Nephron (organoid): ENCODE results near the gene SGF29.
"Not testable (repeated sequence)": the region's sequence is repeated elsewhere in the genome, so short reads cannot be mapped to it uniquely, and the experiment has no call there.

Experiments
- H3K27ac Mint-ChIP-seq, 3 experiments: 2 replicates each; pipeline ENCODE4 v1.8.0; 2020; ENCODE audit warnings: mixed read lengths in 3 of 3, mild to moderate bottlenecking in 2 of 3, moderate library complexity in 1 of 3
- H3K27me3 Mint-ChIP-seq: 2 replicates; pipeline ENCODE4 v1.8.0; 2021; ENCODE audit warnings: low read depth, mild to moderate bottlenecking, moderate library complexity, mixed read lengths
- H3K36me3 Mint-ChIP-seq: 2 replicates; pipeline ENCODE4 v1.8.0; 2020; ENCODE audit warnings: low read depth, mixed read lengths
- H3K4me1 Mint-ChIP-seq: 2 replicates; pipeline ENCODE4 v1.8.0; 2020; ENCODE audit warnings: mixed read lengths
- H3K4me3 Mint-ChIP-seq, 3 experiments: 2 replicates each; pipeline ENCODE4 v1.8.0; 2020; ENCODE audit warnings: mild to moderate bottlenecking in 3 of 3, mixed read lengths in 3 of 3, moderate library complexity in 2 of 3
- H3K9me3 Mint-ChIP-seq: 2 replicates; pipeline ENCODE4 v1.8.0; 2020; ENCODE audit warnings: mixed read lengths
- TF ChIP-seq, protein P1 (sequence below), 3 experiments: fragments of 200-600 bp; sonication (generic); IDR thresholded peaks; one replicate each; pipeline ENCODE4 v1.5.0; 2021; ENCODE audit warnings: antibody characterized with exemption in 3 of 3; ENCODE audit not compliant: unreplicated experiment in 3 of 3

Gene SGF29

DNA sequence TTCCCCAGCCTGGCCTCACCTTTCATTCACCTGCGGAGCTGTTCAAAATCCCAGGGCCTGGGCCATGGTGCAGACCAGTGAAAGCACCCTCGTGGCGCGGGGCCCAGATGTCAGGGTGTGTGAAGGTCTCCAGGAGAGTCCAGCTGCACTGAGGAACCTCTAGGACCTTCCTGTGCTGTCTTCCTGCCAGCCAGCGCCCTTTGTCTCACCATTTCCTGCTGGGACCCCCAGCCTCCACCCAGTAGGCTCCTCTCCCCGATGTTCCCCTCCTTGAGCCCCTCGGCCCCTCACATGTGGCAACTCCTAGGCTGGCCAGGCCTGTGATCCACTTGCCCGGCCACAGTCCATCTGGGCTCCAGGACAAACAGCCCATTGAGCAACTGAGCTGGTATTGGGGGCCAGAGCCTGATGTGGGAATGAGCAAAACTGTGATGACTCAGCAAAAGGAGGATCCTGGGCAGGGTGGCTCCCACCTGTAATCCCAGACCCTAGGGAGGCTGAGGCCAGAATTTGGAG lies 42.5 kb downstream of the SGF29 start:
- peaks cover 15% of the 10 kb centered on the region for H3K36me3 Mint-ChIP-seq
- TF ChIP-seq, protein P1, sequence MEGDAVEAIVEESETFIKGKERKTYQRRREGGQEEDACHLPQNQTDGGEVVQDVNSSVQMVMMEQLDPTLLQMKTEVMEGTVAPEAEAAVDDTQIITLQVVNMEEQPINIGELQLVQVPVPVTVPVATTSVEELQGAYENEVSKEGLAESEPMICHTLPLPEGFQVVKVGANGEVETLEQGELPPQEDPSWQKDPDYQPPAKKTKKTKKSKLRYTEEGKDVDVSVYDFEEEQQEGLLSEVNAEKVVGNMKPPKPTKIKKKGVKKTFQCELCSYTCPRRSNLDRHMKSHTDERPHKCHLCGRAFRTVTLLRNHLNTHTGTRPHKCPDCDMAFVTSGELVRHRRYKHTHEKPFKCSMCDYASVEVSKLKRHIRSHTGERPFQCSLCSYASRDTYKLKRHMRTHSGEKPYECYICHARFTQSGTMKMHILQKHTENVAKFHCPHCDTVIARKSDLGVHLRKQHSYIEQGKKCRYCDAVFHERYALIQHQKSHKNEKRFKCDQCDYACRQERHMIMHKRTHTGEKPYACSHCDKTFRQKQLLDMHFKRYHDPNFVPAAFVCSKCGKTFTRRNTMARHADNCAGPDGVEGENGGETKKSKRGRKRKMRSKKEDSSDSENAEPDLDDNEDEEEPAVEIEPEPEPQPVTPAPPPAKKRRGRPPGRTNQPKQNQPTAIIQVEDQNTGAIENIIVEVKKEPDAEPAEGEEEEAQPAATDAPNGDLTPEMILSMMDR (IDR thresholded peaks at IDR 0.05; ENCODE audit: unreplicated experiment in 3 of 3), result no peak
- H3K4me1 Mint-ChIP-seq, result peaks cover 10% of the 10 kb centered on the region
- H3K4me3 Mint-ChIP-seq, result peak overlapping the region in 1 of 3 experiments; percentile 68
- no peaks in the 10 kb centered on the region for H3K9me3 Mint-ChIP-seq
- peak overlapping the region in 1 of 3 experiments; percentile 16 for H3K27ac Mint-ChIP-seq
- no peaks in the 10 kb centered on the region for H3K27me3 Mint-ChIP-seq

DNA sequence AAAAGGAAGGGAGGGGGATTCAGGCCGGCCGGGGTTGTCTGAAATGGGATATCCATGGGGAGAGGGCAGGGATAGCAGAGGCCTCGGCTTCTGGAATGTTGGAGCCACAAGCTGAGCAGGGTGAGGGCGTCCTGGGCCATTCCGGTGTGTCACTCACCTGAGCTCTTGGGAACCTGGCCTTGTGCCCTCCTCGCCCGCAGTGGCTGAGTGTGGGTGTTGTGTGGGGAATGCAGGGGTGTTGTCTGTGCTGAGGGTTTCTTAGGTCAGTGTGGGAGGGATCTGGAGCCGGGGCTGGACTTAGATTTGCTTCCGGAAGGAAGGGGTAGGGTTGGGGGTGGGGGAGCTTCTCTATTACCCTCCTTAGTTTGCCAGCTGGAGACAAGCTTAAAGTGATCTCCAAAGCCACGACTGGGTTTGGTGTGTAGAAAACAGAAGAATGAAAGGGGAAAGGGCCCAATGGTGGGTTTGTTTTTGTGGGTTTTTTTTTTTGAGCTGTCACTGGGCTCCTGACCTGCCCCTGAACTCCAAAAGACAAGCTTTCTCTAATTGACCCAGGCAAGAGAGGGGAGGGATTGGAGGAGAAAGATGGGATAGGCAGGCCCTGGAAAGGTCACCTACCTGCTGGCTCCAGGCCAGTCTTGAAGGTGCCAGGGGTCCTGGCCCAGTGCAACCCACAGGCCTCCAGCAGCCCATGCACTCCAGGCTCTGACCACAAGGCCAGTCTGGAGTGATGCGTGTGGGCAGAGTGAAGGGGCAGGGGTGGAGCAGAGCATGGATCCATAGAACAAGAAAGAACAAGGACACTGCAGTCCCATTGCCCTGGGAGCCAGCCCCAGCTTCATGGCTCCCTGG lies 43.3 kb downstream of the SGF29 start, which contains the start of gene SULT1A2:
SULT1A2 (minus strand) TSS at position 211 of the 852 bp plus-strand sequence. CDS start 1,120 bp downstream, outside the sequence.
- TF ChIP-seq, protein P1 (IDR thresholded peaks at IDR 0.05; ENCODE audit: unreplicated experiment in 3 of 3), result no peak
- H3K27me3 Mint-ChIP-seq, result no peaks in the 10 kb centered on the region
- H3K4me1 Mint-ChIP-seq, result peaks cover 10% of the 10 kb centered on the region
- H3K4me3 Mint-ChIP-seq, result peak within 1 kb of the TSS; percentile 28 to 72 (median 50)
- H3K36me3 Mint-ChIP-seq, result peaks cover 11% of the 10 kb centered on the region
- peak within 1 kb of the TSS; percentile 76 to 94 (median 86) for H3K27ac Mint-ChIP-seq
- H3K9me3 Mint-ChIP-seq, result no peaks in the 10 kb centered on the region

DNA sequence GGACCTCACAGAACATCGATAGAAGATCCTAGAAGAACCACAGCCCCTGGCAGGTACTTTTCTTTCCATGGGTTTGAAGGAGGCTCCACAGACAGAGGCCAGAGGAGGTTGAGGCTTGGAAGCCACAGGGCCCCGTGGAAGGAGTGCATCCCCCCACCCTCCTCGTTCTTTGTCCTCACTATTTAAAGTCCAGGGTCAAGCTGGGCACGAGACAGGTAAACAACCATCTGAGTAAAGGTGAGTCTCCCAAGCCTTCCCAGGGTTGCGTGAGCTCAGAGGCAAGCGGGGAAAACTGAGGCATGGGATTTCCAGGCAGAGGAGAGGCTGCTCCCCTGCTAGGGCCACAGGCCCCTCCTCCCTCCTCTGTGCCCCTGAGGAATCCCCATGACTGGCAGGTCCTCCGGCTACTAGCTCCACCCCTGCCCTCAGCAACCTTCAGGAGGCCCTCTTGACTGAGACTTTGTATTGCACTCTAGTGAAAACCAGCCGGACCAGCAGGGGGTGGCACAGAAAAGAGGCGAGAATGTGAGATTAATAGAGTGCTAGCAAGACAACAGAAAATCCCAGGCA lies 44.1 kb downstream of the SGF29 start:
- no peak overlapping the region for H3K4me3 Mint-ChIP-seq
- H3K27me3 Mint-ChIP-seq, result no peaks in the 10 kb centered on the region
- no peaks in the 10 kb centered on the region for H3K9me3 Mint-ChIP-seq
- TF ChIP-seq, protein P1 (IDR thresholded peaks at IDR 0.05; ENCODE audit: unreplicated experiment in 3 of 3), result no peak
- peaks cover 10% of the 10 kb centered on the region for H3K4me1 Mint-ChIP-seq
- peak overlapping the region in 1 of 3 experiments; percentile 94 for H3K27ac Mint-ChIP-seq
- H3K36me3 Mint-ChIP-seq, result peaks cover 5% of the 10 kb centered on the region

DNA sequence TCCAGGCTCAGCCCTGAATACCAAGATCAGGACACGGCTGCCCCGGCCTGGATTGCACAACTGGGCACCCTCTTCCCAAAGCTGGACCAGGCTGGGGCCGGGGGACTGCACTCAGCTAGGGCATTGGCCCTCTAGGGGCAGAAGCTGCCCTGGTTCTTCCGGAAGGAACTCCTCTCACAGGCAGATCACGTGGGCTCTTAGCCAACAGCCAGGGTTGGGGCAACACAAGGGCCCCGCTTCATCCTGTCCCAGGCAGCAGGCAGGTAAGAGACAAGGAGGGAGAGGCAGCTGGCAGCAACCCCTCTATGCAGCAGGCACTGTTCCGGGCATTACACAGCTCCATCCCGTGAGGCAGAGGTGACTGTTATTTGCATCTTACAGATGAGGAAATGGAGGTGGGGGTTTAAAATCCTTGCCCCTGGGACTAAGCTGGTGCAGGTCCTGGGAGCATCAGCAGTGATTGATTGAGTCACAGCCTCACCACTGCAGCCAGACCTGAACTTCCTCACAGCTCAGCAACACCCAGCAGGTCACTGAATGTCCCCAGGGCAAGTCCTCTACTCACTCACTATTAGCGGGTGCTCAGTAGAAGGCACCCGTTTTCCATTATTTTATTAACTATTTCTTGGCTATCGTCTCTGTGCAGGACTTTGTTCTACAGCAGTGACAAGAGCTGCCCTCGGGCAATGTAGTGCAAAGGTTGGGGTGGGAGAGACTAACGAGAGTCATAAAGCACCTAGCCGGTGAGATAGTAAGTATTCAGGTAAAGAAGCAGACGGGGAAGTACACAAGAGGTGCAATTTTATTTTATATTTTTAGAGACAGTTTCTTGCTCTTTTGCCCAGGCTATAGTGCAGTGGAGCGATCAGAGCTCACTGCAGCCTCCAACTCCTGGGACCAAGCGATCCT lies 45.9 kb downstream of the SGF29 start:
- H3K4me1 Mint-ChIP-seq, H3K4me3 Mint-ChIP-seq, H3K9me3 Mint-ChIP-seq, H3K36me3 Mint-ChIP-seq, H3K27me3 Mint-ChIP-seq, H3K27ac Mint-ChIP-seq: not testable (repeated sequence)

GRCh38 chr16:28600965-28601364 lies 47.2 kb downstream of the SGF29 start:
- H3K27me3 Mint-ChIP-seq, H3K4me1 Mint-ChIP-seq, H3K27ac Mint-ChIP-seq, H3K9me3 Mint-ChIP-seq, H3K4me3 Mint-ChIP-seq, H3K36me3 Mint-ChIP-seq: not testable (repeated sequence)

- not testable (repeated sequence) for H3K36me3 Mint-ChIP-seq, H3K9me3 Mint-ChIP-seq, H3K27me3 Mint-ChIP-seq, H3K27ac Mint-ChIP-seq, H3K4me1 Mint-ChIP-seq, H3K4me3 Mint-ChIP-seq
Observed at GRCh38 chr16:28601589-28601988, 47.9 kb downstream of the SGF29 start.

- H3K4me1 Mint-ChIP-seq, H3K27ac Mint-ChIP-seq, H3K4me3 Mint-ChIP-seq, H3K27me3 Mint-ChIP-seq, H3K36me3 Mint-ChIP-seq, H3K9me3 Mint-ChIP-seq: not testable (repeated sequence)
Observed at GRCh38 chr16:28602062-28602461, 48.3 kb downstream of the SGF29 start.
